Germinal center (tissue), 1 donor: Measurements from ENCODE around the gene STK39.

Experiments
- DNase-seq: peaks from one replicate; pipeline ENCODE4 v3.0.0; 2012; ENCODE audit warnings: mixed read lengths, low spot score

STK39 gene

GRCh38 chr2:168042127-168042824 is 205.1 kb downstream of the STK39 start:
- DNase-seq, result peak; percentile 39

GRCh38 chr2:168039881-168040280 is 207.5 kb downstream of the STK39 start:
- no peak for DNase-seq

- no peak for DNase-seq
These were observed 209.6 kb downstream of the STK39 start for GRCh38 chr2:168037778-168038177.

- DNase-seq, result no peak
These were observed 211.9 kb downstream of the STK39 start for GRCh38 chr2:168035458-168035857.

GRCh38 chr2:168034616-168035015 is 212.8 kb downstream of the STK39 start:
- DNase-seq, result no peak

- DNase-seq, result no peak
These were observed 213.4 kb downstream of the STK39 start for GRCh38 chr2:168033966-168034365.

GRCh38 chr2:168032091-168032490 is 215.3 kb downstream of the STK39 start:
- no peak for DNase-seq

GRCh38 chr2:168030862-168031624 is 216.4 kb downstream of the STK39 start:
- peak; percentile 17 for DNase-seq

- DNase-seq, result no peak
These were observed 218.3 kb downstream of the STK39 start for GRCh38 chr2:168029071-168029470.

- DNase-seq, result no peak
These were observed 219.0 kb downstream of the STK39 start for GRCh38 chr2:168028362-168028761.

- no peak for DNase-seq
These were observed 221.8 kb downstream of the STK39 start for GRCh38 chr2:168025487-168026202.

- no peak for DNase-seq
These were observed 222.9 kb downstream of the STK39 start for GRCh38 chr2:168024459-168024858.

- no peak for DNase-seq
These were observed 225.4 kb downstream of the STK39 start for GRCh38 chr2:168021800-168022587.

GRCh38 chr2:168015274-168015953 is 232.0 kb downstream of the STK39 start:
- DNase-seq, result no peak

- no peak for DNase-seq
These were observed 237.5 kb downstream of the STK39 start for GRCh38 chr2:168009900-168010299.

- no peak for DNase-seq
These were observed 238.7 kb downstream of the STK39 start for GRCh38 chr2:168008646-168009195.

- DNase-seq, result no peak
These were observed 240.9 kb downstream of the STK39 start for GRCh38 chr2:168006498-168006897.

- no peak for DNase-seq
These were observed 241.8 kb downstream of the STK39 start for GRCh38 chr2:168005586-168005985.

GRCh38 chr2:168003876-168004275 is 243.5 kb downstream of the STK39 start:
- no peak for DNase-seq

- DNase-seq, result no peak
These were observed 245.3 kb downstream of the STK39 start for GRCh38 chr2:168002021-168002553.

GRCh38 chr2:167992278-167992677 is 255.1 kb downstream of the STK39 start:
- no peak for DNase-seq
